Motor neuron (in vitro differentiated cells): ENCODE results near the gene ABO. TPM values are rescaled to one million over a fixed set of nuclear protein-coding genes. Genes with fewer than 3 reads are reported as not detected.
"Not testable (repeated sequence)": the region's sequence is repeated elsewhere in the genome, so short reads cannot be mapped to it uniquely, and the experiment has no call there.

Experiments
- ATAC-seq, 8 experiments: fragments of 200-7000 bp; cut with Tn5 transposase; replicated peaks in 6 of 8; 2 replicates each; pipeline ENCODE4 v1.8.0; 2021; ENCODE audit warnings: mild to moderate bottlenecking in 8 of 8, moderate library complexity in 8 of 8
- H3K27ac ChIP-seq, 2 donors: fragments of 250-450 bp; sonication (Bioruptor Pico); 2 replicates each; pipeline ENCODE4 v1.9.0; 2021; ENCODE audit warnings: antibody characterized with exemption in 2 of 2, mild to moderate bottlenecking in 2 of 2, moderate library complexity in 1 of 2
- H3K4me1 ChIP-seq, 2 donors: fragments of 250-450 bp; sonication (Bioruptor Pico); replicated peaks in 1 of 2; 2 replicates each; pipeline ENCODE4 v1.6.1; 2021; ENCODE audit warnings: antibody characterized with exemption in 2 of 2, mild to moderate bottlenecking in 2 of 2, moderate library complexity in 1 of 2
- H3K4me3 ChIP-seq, 5 donors: fragments of 250-450 bp; sonication (Bioruptor Pico); 2 replicates each; pipeline ENCODE4 v1.9.0; 2021; ENCODE audit warnings: antibody characterized with exemption in 5 of 5, mild to moderate bottlenecking in 5 of 5, moderate library complexity in 4 of 5
- WGBS, 10 experiments: fragments of 450-650 bp; shearing (Covaris generic); methylation state at CpG; one replicate each; pipeline ENCODE4 v1.0.0; 2022; 5-methylcytosine and 5-hydroxymethylcytosine counted together
- in situ Hi-C, 9 experiments: fragments of 400-800 bp; cut with MboI; loops; one replicate each; pipeline ENCODE4 v1.15.0; 2021; ENCODE audit warnings: low sequenced_read_pairs in 9 of 9, low pct_unique_long_range_greater_than_20kb in 2 of 9; ENCODE audit not compliant: unreplicated experiment in 9 of 9
- total RNA-seq, 8 experiments: library from RNA; unstranded; fragments of 300-600 nt; gene quantifications; 2 replicates each; pipeline versions ENCODE4 v1.2.3 to v1.2.4, GENCODE V29; 2022

ABO gene
- total RNA-seq, 8 experiments from 2014 or later = under 0.01 to 0.38 (median 0.12) TPM; not detected in 2

GRCh38 chr9:133239533-133240090 lies 35.4 kb downstream of the ABO start:
- Histone ChIP-seq H3K4me1 (peaks cover 23 to 25% of the 10 kb centered on the region in 2 donors), H3K27ac (no peak overlapping the region), H3K4me3 (no peak overlapping the region)
- in situ Hi-C loops = no loop called here
- ATAC-seq = no peak
- WGBS, 10 experiments = 80 to 100% (median 83%) methylated on average over 1 to 5 of the region's 18 CpGs; no CpG with 5 or more reads in 5 of the 10 experiments

DNA sequence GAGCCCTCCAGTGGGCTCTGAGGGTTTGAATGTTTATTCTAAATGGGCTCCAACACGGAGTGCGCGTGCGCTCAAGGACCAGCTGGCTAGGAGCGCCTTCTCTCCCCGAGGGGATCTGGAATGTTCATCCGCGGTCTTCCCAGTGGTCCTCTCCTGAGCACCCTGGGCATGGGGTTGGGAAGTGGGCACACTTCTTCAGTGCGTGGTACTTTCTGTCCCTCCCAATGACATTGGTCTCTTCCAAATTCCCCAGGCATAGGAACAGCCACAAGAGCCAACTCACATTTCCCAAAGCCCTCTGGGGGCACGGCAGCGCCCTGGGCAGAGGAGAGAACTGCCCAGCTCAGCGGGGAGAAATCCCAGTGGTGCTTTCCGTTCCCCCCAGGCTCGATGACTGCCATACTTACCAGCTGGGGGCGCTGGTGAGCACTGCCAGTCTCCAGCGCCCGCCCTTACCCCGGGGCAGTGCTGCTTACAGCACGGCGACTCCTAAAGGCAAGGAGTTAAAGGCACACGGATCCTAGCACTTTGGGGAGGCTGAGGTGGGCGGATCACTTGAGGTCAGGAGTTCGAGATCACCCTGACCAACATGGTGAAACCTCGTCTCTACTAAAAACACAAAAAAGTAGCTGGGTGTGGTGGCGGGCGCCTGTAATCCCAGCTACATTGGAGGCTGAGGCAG lies 36.0 kb downstream of the ABO start:
- H3K4me1 ChIP-seq = peaks cover 23 to 25% of the 10 kb centered on the region in 2 donors
- no peak overlapping the region for H3K27ac ChIP-seq
- H3K4me3 ChIP-seq = peak overlapping the region in 3 of 5 donors; percentile 10 to 18 (median 17)
- in situ Hi-C loops = no loop called here
- 0 to 10% (median 3%) methylated on average over 2 to 8 of the region's 26 CpGs; no CpG with 5 or more reads in 7 of the 10 experiments for WGBS, 10 experiments
- peak; percentile 54 to 79 (median 59) for ATAC-seq

GRCh38 chr9:133238272-133238850 lies 36.6 kb downstream of the ABO start:
- peak; percentile 38 to 94 (median 82) for ATAC-seq
- Histone ChIP-seq H3K4me3 (peak overlapping the region in 3 of 5 donors; percentile 10 to 18 (median 17)), H3K27ac (peak overlapping the region in 1 of 2 donors; percentile 31), H3K4me1 (peaks cover 23 to 25% of the 10 kb centered on the region in 2 donors)
- 0 to 7% methylated on average over 2 of the region's 25 CpGs; no CpG with 5 or more reads in 8 of the 10 experiments for WGBS, 10 experiments
- in situ Hi-C loops = no loop called here

DNA sequence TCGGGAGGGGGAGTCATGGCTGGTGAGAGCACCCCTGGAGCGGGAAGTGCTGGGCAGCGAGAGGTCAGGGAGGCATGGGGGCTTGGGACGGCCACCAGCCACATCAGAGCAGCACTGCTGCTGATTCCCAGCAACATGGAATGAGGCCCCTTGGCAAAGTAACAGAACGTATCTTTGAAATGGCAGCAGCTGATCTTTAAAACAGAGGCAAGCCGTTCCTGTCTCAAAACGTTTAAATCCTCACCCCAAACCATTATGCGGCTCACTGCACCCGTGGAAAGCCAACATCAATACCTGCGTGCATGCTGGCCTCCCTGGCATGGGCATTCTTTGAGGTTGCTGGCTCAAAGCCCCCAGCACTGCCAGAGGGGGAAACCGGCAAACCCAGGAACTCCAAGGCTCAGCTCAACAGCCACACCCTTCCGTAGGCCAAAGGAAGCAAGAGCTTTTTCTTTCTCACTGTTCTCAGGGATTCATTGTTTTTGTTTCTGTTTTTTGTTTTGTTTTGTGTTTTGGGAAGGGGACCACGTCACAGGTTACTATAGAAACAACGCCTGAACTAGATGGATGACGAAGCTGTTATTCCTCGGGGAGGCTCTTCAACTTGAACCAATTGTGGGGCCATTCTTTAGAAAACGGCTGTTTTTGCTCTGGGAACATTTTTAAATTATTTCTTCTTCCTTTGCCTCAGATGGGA lies 37.8 kb downstream of the ABO start:
- Histone ChIP-seq H3K4me1 (peaks cover 23 to 25% of the 10 kb centered on the region in 2 donors), H3K27ac (peak overlapping the region in 1 of 2 donors; percentile 41), H3K4me3 (no peak overlapping the region)
- whole genome bisulfite sequencing, 10 experiments = 0 to 51% (median 27%) methylated on average over 1 to 10 of the region's 17 CpGs
- ATAC-seq = peak in 7 of 8 experiments; percentile 4 to 51 (median 26)
- in situ Hi-C loops = no loop called here

DNA sequence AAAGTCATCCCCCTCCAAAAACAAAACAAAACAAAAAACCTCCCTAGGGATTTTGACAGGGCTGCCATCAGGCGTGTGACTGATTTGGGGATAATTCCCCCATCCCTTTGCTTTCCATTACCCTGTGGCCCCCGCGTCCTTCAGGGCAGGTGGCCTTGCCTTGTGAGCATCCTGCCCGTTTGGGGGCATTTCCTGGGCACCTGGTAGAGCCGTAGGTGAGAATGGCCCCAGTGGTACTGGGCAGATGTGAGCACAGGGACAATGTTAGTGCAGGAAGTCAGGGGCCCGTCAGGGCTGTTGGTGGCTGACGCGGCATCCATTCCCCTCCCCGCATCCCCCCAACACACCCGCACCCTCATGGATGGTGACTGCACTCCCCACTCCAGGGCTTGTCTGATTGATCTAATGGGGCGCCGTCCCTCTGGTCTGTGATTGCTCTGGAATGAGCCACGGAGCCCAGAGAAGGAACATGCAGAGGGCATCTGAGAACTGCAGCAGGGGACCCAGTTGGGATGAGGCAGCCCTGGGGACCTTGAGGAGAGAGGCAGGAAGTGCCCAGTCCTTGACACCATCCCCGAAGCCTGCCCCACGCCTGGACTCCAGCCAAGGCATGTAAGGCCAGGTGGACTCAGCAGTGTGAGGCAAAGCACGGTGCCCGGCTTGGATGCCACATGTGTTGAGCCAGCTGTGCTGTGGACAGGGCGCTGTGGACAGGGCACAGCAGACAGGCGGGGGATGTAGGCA lies 38.5 kb downstream of the ABO start:
- H3K4me1 ChIP-seq = peaks cover 23 to 25% of the 10 kb centered on the region in 2 donors
- ATAC-seq, in situ Hi-C loops, H3K4me3 ChIP-seq: not testable (repeated sequence)
- H3K27ac ChIP-seq = peak overlapping the region in 1 of 2 donors; percentile 41
- 65 to 83% methylated on average over 3 to 4 of the region's 19 CpGs; no CpG with 5 or more reads in 8 of the 10 experiments for WGBS, 10 experiments

GRCh38 chr9:133235549-133236222 lies 39.3 kb downstream of the ABO start:
- whole genome bisulfite sequencing, 10 experiments = 20 to 100% (median 85%) methylated on average over 2 to 5 of the region's 11 CpGs; no CpG with 5 or more reads in 7 of the 10 experiments
- peak in 1 of 8 experiments; percentile 2 for ATAC-seq
- Histone ChIP-seq H3K4me1 (peaks cover 23 to 25% of the 10 kb centered on the region in 2 donors), H3K27ac (no peak overlapping the region), H3K4me3 (no peak overlapping the region)
- in situ Hi-C loops = no loop called here

DNA sequence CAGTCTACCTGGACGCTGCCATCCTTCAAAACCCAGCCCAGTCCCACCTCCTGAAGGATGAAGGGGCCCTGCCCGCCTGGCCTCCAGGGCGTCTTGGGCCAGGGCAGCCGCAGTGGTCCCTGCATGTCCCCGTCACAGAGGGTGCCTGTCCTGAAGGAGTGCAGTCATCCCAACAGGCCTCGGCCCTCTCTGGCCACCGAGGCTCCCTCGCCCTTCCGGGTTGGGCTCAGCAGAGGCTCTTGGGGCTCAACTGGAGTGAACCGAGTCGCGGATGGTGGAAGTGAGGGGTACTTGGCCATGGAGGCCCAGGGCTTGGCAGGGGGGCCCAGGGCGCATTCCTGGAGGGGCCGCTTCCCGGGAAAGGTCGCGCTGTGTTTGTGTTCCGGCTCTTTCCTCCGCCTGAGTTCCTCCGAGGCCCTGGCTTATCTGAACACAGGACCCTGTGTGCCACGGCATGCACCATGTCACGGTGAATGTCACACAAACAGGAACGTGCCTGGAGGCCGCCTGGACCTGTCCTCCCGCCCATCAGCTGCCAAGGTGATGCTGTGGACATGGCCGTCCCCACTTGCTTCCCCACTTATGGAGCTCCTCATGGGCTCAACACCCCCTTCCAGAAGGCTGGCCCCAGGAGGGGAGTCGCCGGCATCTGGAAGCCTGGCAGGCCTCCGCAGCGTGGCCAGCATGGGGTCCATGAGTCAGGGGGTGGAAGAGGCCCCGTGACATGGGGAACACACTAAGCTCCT lies 40.3 kb downstream of the ABO start:
- Histone ChIP-seq H3K4me3 (no peak overlapping the region), H3K4me1 (peaks cover 23 to 25% of the 10 kb centered on the region in 2 donors), H3K27ac (no peak overlapping the region)
- ATAC-seq = no peak
- WGBS, 10 experiments = 80 to 100% (median 90%) methylated on average over 1 to 8 of the region's 31 CpGs; no CpG with 5 or more reads in 6 of the 10 experiments
- in situ Hi-C loops = no loop called here

- 76 to 89% (median 83%) methylated on average over 1 to 10 of the region's 32 CpGs; no CpG with 5 or more reads in 6 of the 10 experiments for WGBS, 10 experiments
- no peak for ATAC-seq
- H3K27ac ChIP-seq = no peak overlapping the region
These were observed 41.1 kb downstream of the ABO start for GRCh38 chr9:133233681-133234432.

GRCh38 chr9:133231934-133232568 lies 43.0 kb downstream of the ABO start:
- in situ Hi-C loops = not testable (repeated sequence)

More at GRCh38 chr9:133233681-133234432, 41.1 kb downstream of the ABO start:
- in situ Hi-C loops = no loop called here
- no peak overlapping the region for H3K4me3 ChIP-seq
- peaks cover 19 to 20% of the 10 kb centered on the region in 2 donors for H3K4me1 ChIP-seq

DNA sequence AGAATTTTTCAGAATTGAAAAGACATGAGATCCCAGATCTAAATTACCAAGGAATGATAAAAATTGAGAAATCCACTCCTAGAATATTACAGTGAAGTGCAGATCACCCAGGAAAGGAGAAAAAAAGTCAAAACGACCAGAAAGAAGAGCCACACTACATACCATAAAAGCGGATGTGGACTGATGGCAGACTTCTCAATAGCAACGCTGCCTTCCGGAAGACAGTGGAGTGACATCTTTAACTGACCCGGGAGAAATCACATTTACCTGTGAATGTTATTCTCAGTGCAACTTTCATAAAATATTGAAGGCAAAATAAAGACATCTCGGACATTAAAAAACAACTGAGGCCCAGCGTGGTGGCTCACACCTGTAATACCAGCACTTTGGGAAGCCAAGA lies 44.5 kb downstream of the ABO start:
- H3K4me3 ChIP-seq, H3K4me1 ChIP-seq, H3K27ac ChIP-seq, ATAC-seq, in situ Hi-C loops: not testable (repeated sequence)
- WGBS, 10 experiments = 10 to 90% (median 60%) methylated on average over 1 to 6 of the region's 7 CpGs; no CpG with 5 or more reads in 3 of the 10 experiments

More at GRCh38 chr9:133231934-133232568, 43.0 kb downstream of the ABO start:
- ATAC-seq, H3K4me1 ChIP-seq, H3K4me3 ChIP-seq, H3K27ac ChIP-seq: not testable (repeated sequence)
- WGBS, 10 experiments = 58 to 96% (median 83%) methylated on average over 4 to 22 of the region's 24 CpGs
